HG03139 (cell line): ENCODE results near the gene HHATL.

Experiments
- ATAC-seq: cut with Tn5 transposase; IDR thresholded peaks from one replicate; pipeline ENCODE4 v1.9.1; 2021; ENCODE audit not compliant: unreplicated experiment

HHATL gene

GRCh38 chr3:42713747-42714146, 11.1 kb upstream of the HHATL start:
- no peak for ATAC-seq

- ATAC-seq, result no peak
These were observed 10.2 kb upstream of the HHATL start for GRCh38 chr3:42712688-42713372.

- ATAC-seq, result no peak
These were observed 9.7 kb upstream of the HHATL start for GRCh38 chr3:42712344-42712648.

- no peak for ATAC-seq
These were observed 9.1 kb upstream of the HHATL start for GRCh38 chr3:42711491-42712343.

GRCh38 chr3:42710323-42711021, 7.9 kb upstream of the HHATL start:
- no peak for ATAC-seq

- ATAC-seq, result no peak
These were observed 7.0 kb upstream of the HHATL start for GRCh38 chr3:42709621-42710020.

- no peak for ATAC-seq
These were observed 6.1 kb upstream of the HHATL start for GRCh38 chr3:42708611-42709151.

- no peak for ATAC-seq
These were observed 5.2 kb upstream of the HHATL start for GRCh38 chr3:42707620-42708355.

GRCh38 chr3:42706721-42707619, 4.4 kb upstream of the HHATL start:
- ATAC-seq, result no peak

GRCh38 chr3:42705962-42706585, 3.5 kb upstream of the HHATL start:
- no peak for ATAC-seq

- no peak for ATAC-seq
These were observed 2.6 kb upstream of the HHATL start for GRCh38 chr3:42705058-42705767.

GRCh38 chr3:42704136-42704841, 1.7 kb upstream of the HHATL start:
- ATAC-seq, result no peak

GRCh38 chr3:42703695-42704025, 1.1 kb upstream of the HHATL start:
- ATAC-seq, result no peak

GRCh38 chr3:42702982-42703694, 540 bp upstream of the HHATL start:
- no peak for ATAC-seq

GRCh38 chr3:42701371-42702065, 1.1 kb downstream of the HHATL start:
- ATAC-seq, result no peak

- no peak for ATAC-seq
These were observed 2.0 kb downstream of the HHATL start for GRCh38 chr3:42700366-42701288.
